GM20431 (cell line): ENCODE data around the gene RHBDL1.

ENCODE experiments used
- in situ Hi-C: fragments of 300-500 bp; cut with MseI, MboI; formaldehyde crosslinking; loops from one replicate; pipeline ENCODE4 v1.15.0; 2020; ENCODE audit warnings: low sequenced_read_pairs; ENCODE audit not compliant: unreplicated experiment

Gene RHBDL1

DNA sequence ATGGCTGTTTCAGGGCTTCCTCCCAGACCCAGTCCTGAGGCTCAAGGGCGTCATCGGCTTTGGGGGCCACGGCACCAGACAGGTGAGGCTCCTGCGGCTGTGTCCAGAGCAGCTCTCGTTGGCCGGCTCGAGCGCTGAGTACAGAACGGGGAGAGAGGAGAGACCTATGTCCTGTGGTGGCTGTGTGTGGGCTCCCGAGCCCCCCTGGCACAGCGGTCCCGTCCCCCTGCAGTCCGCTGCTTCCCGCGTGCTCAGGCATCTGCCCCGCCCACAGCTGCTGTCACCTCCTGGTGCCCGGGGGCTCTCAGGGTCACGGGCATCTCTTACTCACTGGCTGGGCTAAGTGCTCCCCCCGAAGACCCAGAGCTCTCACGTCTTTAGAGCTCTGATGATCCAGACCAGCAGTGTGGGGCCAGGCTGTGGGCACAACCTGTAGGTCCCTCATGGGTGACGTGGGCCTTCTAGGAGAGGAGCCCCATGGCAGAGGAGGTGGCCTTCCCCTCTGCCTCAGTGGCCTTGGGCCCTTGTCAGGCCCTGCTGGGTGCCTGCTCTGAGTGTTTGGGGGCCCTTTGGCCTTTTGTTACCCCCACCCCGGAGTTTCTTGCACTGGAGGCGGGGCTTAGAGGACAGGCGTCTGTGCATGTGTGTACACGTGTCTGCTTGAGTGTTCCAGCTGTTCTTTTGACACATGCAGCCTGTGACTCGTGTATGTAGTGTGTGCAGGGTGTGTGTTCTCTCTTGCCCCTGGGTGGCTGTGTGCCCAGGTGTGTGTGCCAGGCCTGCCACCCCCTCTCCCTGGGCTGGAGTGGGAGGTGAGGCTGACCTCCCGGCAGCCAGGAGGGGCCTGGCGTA is 22.8 kb upstream of the RHBDL1 start:
- in situ Hi-C loops, result no loop called here

DNA sequence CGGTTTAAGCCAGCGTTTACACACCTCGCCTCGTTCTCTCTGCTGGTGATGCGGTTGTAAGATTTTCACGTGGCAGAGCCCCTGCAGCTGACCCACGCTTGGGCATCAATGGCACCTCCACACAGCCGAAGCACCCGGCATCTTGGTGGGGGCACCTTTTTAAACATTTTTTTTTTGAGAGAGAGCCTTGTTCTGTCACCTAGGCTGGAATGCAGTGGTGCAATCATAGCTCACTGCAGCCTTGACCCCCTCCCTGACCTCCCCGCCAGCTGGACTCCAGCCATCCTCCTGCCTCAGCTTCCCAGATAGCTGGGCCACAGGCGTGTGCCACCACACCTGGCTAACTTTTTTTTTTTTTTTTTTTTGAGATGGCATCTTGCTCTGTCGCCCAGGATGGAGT is 21.4 kb upstream of the RHBDL1 start:
- in situ Hi-C loops, result no loop called here

- in situ Hi-C loops, result no loop called here
These were observed 18.0 kb upstream of the RHBDL1 start for GRCh38 chr16:657487-657886.

DNA sequence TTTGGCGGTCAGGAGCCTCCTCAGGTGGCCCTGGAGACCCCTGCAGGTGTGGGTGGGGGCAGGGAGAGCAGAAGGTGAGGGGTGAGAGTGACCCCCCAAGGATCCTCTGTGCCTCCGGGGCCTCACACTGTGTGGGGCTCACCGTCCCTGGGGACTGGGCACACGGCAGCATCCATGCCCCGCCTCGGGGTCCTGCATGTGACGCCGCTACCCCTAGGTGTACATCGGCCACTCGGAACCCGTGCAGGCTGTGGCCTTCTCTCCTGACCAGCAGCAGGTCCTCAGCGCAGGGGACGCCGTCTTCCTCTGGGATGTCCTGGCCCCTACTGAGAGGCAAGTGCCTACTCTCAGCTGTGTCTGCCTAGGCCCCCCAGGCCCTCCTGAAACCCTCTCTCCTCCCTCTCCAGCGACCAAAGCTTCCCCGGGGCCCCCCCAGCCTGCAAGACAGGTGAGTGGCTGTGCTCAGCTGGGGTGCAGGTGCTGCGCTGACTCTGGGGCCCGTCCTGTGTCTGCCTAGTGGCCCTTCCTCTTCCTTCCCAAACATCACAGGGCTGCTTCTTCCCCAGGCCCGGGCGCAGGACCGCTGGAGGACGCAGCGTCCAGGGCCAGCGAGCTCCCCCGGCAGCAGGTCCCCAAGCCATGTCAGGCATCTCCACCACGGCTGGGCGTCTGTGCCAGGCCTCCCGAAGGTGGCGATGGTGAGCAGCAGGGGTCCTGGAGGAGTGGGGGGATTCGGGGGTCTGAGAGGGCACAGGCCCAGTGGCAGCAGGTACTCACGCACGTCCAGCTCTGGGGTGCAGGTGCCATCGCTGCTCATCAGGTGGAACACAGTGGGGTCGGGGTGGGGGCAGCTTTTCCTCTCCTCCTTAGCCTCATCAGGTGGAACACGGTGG is 16.5 kb upstream of the RHBDL1 start:
- in situ Hi-C loops, result no loop called here

- in situ Hi-C loops, result no loop called here
These were observed 15.9 kb upstream of the RHBDL1 start for GRCh38 chr16:659618-660017.

GRCh38 chr16:660132-660458 is 15.4 kb upstream of the RHBDL1 start:
- in situ Hi-C loops, result no loop called here

GRCh38 chr16:660459-661183 is 14.8 kb upstream of the RHBDL1 start:
- in situ Hi-C loops, result no loop called here

- in situ Hi-C loops, result no loop called here
These were observed 14.2 kb upstream of the RHBDL1 start for GRCh38 chr16:661184-661821.

GRCh38 chr16:662095-662494 is 13.4 kb upstream of the RHBDL1 start:
- in situ Hi-C loops, result no loop called here

DNA sequence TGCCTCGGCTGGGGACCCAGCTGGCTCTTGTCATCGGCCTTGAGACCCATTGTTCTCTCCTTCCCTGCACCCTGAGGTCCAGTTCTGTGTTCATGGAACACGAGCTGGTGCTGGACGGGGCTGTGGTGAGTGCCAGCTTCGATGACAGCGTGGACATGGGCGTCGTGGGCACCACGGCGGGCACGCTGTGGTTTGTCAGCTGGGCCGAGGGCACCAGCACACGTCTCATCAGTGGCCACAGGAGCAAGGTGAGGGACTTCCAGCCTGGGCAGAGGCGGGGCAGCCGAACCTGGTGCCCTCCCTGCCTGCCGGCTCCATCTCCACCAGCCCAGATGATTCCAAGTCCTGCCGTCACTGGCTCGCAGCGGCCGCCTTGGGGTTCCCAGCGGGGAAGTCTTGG is 12.9 kb upstream of the RHBDL1 start:
- in situ Hi-C loops, result no loop called here

DNA sequence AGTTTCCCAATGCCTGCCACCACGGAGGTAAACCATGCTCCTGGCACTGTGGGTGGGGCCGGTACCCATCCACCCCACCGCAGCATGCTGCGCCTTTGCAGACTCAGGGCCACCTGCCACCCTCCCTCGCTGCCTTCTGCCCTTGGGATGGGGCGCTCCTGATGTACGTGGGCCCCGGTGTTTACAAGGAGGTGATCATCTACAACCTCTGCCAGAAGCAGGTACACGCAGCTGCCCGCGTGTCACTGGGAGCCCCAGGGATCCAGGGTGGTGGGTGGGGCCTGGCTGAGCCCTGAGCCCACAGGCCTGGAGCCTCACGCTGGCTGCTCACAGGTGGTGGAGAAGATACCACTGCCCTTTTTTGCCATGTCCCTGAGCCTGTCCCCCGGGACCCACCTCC is 8.9 kb upstream of the RHBDL1 start:
- in situ Hi-C loops, result no loop called here

- in situ Hi-C loops, result no loop called here
These were observed 8.2 kb upstream of the RHBDL1 start for GRCh38 chr16:667113-667779.

DNA sequence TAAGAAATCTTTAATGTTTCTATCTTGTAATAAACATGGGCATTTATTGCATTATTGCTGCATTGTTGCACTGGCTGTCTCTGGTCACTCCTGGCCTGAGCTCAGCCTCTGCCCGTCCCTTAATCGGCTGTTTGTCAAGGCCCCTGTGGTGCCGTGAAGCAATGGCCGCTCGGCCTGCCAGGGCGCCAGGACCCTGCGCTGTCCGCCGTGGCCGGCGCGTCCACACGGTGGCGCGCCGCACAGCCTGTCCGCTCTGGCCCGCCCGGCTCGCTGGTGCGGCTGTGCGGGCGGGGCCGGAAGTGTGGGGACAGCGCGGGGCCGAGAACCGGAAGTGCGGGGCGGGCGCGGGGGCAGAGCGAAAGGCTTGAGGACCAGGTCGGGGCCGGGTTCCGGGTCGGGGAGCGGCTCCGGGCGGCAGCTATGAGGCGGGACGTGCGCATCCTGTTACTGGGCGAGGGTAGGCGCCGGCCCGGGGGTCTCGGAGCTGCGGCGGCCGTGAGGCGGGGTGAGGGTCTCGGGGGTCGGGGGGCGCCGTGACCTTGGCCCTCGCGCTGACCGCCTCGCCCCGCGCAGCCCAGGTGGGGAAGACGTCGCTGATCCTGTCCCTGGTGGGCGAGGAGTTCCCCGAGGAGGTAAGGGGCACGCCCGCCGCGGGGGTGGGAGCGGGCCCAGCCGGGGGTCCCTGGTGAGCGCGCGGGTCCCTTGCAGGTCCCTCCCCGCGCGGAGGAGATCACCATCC is 7.5 kb upstream of the RHBDL1 start, which contains the start of gene RHOT2:
RHOT2 (plus strand) TSS at position 353 of the 739 bp plus-strand sequence; CDS start at position 421, 68 bp downstream.
- in situ Hi-C loops, result no loop called here

GRCh38 chr16:668519-669171 is 6.8 kb upstream of the RHBDL1 start:
- in situ Hi-C loops, result no loop called here

- in situ Hi-C loops, result no loop called here
These were observed 5.8 kb upstream of the RHBDL1 start for GRCh38 chr16:669666-670065.

DNA sequence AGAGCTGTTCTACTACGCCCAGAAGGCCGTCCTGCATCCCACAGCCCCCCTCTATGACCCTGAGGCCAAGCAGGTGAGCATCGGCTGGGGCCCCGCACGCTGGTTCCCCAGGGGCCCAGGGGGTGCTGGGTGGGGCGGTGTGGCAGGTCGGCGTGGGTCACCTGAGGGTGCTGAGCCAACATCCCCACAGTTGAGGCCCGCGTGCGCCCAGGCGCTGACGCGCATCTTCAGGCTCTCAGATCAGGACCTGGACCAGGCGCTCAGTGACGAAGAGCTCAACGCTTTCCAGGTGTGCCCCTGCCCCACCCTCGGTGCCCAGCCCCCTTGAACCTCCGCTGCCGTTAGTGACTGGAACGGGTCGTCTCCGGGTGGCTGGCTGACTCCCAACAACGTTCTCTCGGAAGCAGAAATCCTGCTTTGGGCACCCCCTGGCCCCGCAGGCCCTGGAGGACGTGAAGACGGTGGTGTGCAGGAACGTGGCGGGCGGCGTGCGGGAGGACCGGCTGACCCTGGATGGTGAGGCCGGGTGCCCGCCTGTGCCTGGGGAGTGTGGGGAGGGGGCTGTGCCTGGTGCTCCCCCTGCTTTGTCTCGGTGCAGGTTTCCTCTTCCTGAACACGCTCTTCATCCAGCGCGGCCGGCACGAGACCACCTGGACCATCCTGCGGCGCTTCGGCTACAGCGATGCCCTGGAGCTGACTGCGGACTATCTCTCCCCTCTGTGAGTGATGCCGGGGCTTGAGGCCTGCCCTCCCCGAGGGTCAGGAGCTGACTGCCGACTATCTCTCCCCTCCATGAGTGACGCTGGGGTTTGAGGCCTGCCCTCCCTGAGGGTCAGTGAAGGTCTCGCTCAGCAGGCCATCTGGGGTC is 4.8 kb upstream of the RHBDL1 start:
- in situ Hi-C loops, result no loop called here

GRCh38 chr16:671353-672131 is 3.9 kb upstream of the RHBDL1 start:
- in situ Hi-C loops, result no loop called here
